K562 (cell line): ENCODE results near the gene SELENOK. TPM values are rescaled to one million over a fixed set of nuclear protein-coding genes. Genes with fewer than 3 reads are reported as not detected.

Source experiments
- ATAC-seq: fragments of 200-7000 bp; cut with Tn5 transposase; 3 replicates; pipeline ENCODE4 v1.9.1; 2020; ENCODE audit warnings: moderate library complexity
- BruUV-seq: library from RNA; stranded (reverse); fragments of 400-500 nt; replicated peaks from 2 replicates; lab custom pipeline; 2021; lab: Mats Ljungman, UMichigan
- CTCF ChIA-PET: fragments of 300-600 bp; formaldehyde crosslinking; extraction: SDS; loops from one replicate; lab custom pipeline; 2021; ENCODE audit warnings: low intra/inter-chr PET ratio; lab: Yijun Ruan, JAX
- POLR2A ChIA-PET: fragments of 300-600, 350-650 bp; sonication (Branson Sonifier 250); formaldehyde crosslinking; extraction: SDS; loops from one replicate; lab custom pipeline; 2021; ENCODE audit warnings: antibody characterized with exemption, inconsistent platforms; lab: Yijun Ruan, JAX
- DNase-seq, 4 experiments: peaks; one replicate each; pipeline versions ENCODE4 v3.0.0 to v3.0.0-alpha.2; 2011 to 2018; ENCODE audit warnings: low spot score in 3 of 4, mixed read lengths in 3 of 4; ENCODE audit errors: extremely low read depth in 1 of 4
- FAIRE-seq: peaks from 2 replicates; lab custom pipeline; 2011; peaks lifted over from hg19 to GRCh38; lab: Jason Lieb, UNC
- H2AFZ ChIP-seq: 2 replicates; pipeline ENCODE4 v1.6.0; 2011; ENCODE audit warnings: low read depth, low read length, control low read depth, inconsistent platforms
- H3K27ac ChIP-seq: fragments of 200-600 bp; 3 replicates; pipeline ENCODE4 v1.8.0; 2011; ENCODE audit warnings: low read depth, mild to moderate bottlenecking, control low read depth, inconsistent platforms, low read length, moderate library complexity, mixed read lengths; ENCODE audit errors: extremely low read depth
- H3K27me3 ChIP-seq, 2 experiments: fragments of 300-600 bp in 1 of 2; 2 replicates in 1 of 2; 3 replicates in 1 of 2; pipeline versions ENCODE4 v1.6.0 to v1.8.0; 2011; ENCODE audit warnings: inconsistent platforms in 2 of 2, low read length in 2 of 2, mild to moderate bottlenecking in 1 of 2, mixed read lengths in 1 of 2, moderate library complexity in 1 of 2; ENCODE audit not compliant: control insufficient read depth in 2 of 2, insufficient read depth in 2 of 2
- H3K36me3 ChIP-seq: fragments of 300-600 bp; 3 replicates; pipeline ENCODE4 v1.8.0; 2011; ENCODE audit warnings: mild to moderate bottlenecking, low read length, inconsistent platforms; ENCODE audit not compliant: control insufficient read depth, insufficient read depth
- H3K4me1 ChIP-seq, 2 experiments: fragments of 200-600 bp in 1 of 2; replicated peaks in 1 of 2; 2 replicates in 1 of 2; 3 replicates in 1 of 2; pipeline versions ENCODE4 v1.5.1 to v1.8.0; 2011; ENCODE audit warnings: inconsistent platforms in 2 of 2, low read length in 2 of 2, mild to moderate bottlenecking in 1 of 2, mixed read lengths in 1 of 2, moderate library complexity in 1 of 2; ENCODE audit not compliant: control insufficient read depth in 2 of 2, insufficient read depth in 2 of 2
- H3K4me2 ChIP-seq: 2 replicates; pipeline ENCODE4 v1.6.1; 2011; ENCODE audit warnings: low read length, control low read depth, inconsistent platforms, mixed read lengths; ENCODE audit not compliant: insufficient read depth
- H3K4me3 ChIP-seq: fragments of 200-600 bp; sonication (generic), shearing (Covaris generic); 2 replicates; pipeline ENCODE4 v1.5.1; 2016; ENCODE audit warnings: control low read depth, inconsistent platforms
- H3K79me2 ChIP-seq: fragments of 200-600 bp; 3 replicates; pipeline ENCODE4 v1.8.0; 2011; ENCODE audit warnings: low read length, inconsistent platforms; ENCODE audit not compliant: control insufficient read depth, insufficient read depth
- H3K9ac ChIP-seq, 2 experiments: 2 replicates each; pipeline versions ENCODE4 v1.6.0 to v1.6.1; 2011; ENCODE audit warnings: low read depth in 2 of 2, low read length in 2 of 2, control low read depth in 1 of 2, inconsistent platforms in 1 of 2, mild to moderate bottlenecking in 1 of 2, mixed read lengths in 1 of 2; ENCODE audit not compliant: insufficient read depth in 1 of 2
- H3K9me1 ChIP-seq: one replicate; pipeline ENCODE4 v1.6.0; 2011; ENCODE audit warnings: inconsistent platforms, mild to moderate bottlenecking, low read length, moderate library complexity; ENCODE audit not compliant: control insufficient read depth, insufficient read depth
- H3K9me3 ChIP-seq: replicated peaks from 2 replicates; pipeline ENCODE4 v1.5.1; 2011; ENCODE audit warnings: low read depth, low read length, inconsistent platforms; ENCODE audit not compliant: control insufficient read depth, insufficient read depth
- H4K20me1 ChIP-seq: replicated peaks from 2 replicates; pipeline ENCODE4 v1.6.1; 2011; ENCODE audit warnings: low read length, inconsistent platforms, mixed read lengths; ENCODE audit not compliant: control insufficient read depth, insufficient read depth
- ATF7 ChIP-seq: fragments of 450-650 bp; IDR thresholded peaks from 2 replicates; pipeline ENCODE4 v1.7.1; 2014; ENCODE audit warnings: mild to moderate bottlenecking, moderate library complexity
- C11orf30 ChIP-seq: fragments of 450-650 bp; IDR thresholded peaks from 2 replicates; pipeline ENCODE4 v1.6.1; 2016; ENCODE audit warnings: low read depth, mild to moderate bottlenecking
- KDM1A ChIP-seq, 2 experiments: fragments of 450-650 bp; IDR thresholded peaks; 2 replicates each; pipeline ENCODE4 v1.6.1; 2016; ENCODE audit warnings: mild to moderate bottlenecking in 2 of 2
- RFX1 ChIP-seq: fragments of 450-650 bp; IDR thresholded peaks from 2 replicates; pipeline ENCODE4 v1.6.1; 2016; ENCODE audit warnings: mild to moderate bottlenecking, moderate library complexity
- SAFB2 ChIP-seq: fragments of 200-400 bp; formaldehyde crosslinking; IDR thresholded peaks from 2 replicates; pipeline ENCODE4 v1.6.1; 2018; ENCODE audit warnings: borderline replicate concordance, low read length, low read depth, moderate library complexity; ENCODE audit not compliant: severe bottlenecking
- SUPT5H ChIP-seq: fragments of 450-650 bp; IDR thresholded peaks from 2 replicates; pipeline ENCODE4 v1.6.1; 2016
- TAL1 ChIP-seq: fragments of 450-650 bp; IDR thresholded peaks from 2 replicates; pipeline ENCODE4 v1.6.1; 2016; ENCODE audit warnings: mild to moderate bottlenecking
- ZNF316 ChIP-seq: fragments of 450-650 bp; IDR thresholded peaks from 2 replicates; pipeline ENCODE4 v1.6.1; 2016
- WGBS: fragments of 100-300 bp; shearing (Covaris generic); methylation state at CpG from one replicate; pipeline ENCODE4 v1.1.6; 2016; ENCODE audit warnings: low coverage, mixed read lengths; ENCODE audit not compliant: insufficient coverage; ENCODE audit errors: missing lambda C conversion rate; 5-methylcytosine and 5-hydroxymethylcytosine counted together
- in situ Hi-C: fragments of 300-500 bp; cut with MboI; formaldehyde crosslinking; loops from 4 replicates; pipeline ENCODE4 v1.15.0; 2018; ENCODE audit warnings: inconsistent platforms, mixed read lengths
- intact Hi-C: fragments of 100-400 bp; cut with micrococcal nuclease; formaldehyde crosslinking; loops from 2 replicates; pipeline ENCODE4 v1.14.2; 2022
- polyA plus RNA-seq, 8 experiments: library from polyadenylated mRNA; depleted of rRNA in 4 of 8; stranded (reverse) in 5 of 8; unstranded in 3 of 8; fragments of >200 nt; fragmentation: Nextera tagmentation in 2 of 8; fragmentation: Illumina TruSeq in 1 of 8; extraction: Ambion mirVana in 2 of 8; extraction: Trizol in 1 of 8; gene quantifications; 2 replicates each; pipeline versions ENCODE4 v1.2.1 to v1.2.3, GENCODE V29; 2011 to 2014; ENCODE audit warnings: inconsistent platforms in 1 of 8, missing spikeins in 1 of 8
- total RNA-seq, 7 experiments: library from RNA; depleted of rRNA in 6 of 7; stranded (reverse); fragments of >200 nt in 6 of 7; fragmentation: Illumina TruSeq in 2 of 7; extraction: Trizol in 2 of 7; gene quantifications; 2 replicates each; pipeline versions ENCODE4 v1.2.1 to v1.2.3, GENCODE V29; 2011 to 2021; ENCODE audit warnings: low replicate concordance in 1 of 7
- TF ChIP-seq, protein P1 (sequence below): sonication (generic); formaldehyde crosslinking; IDR thresholded peaks from 2 replicates; pipeline ENCODE4 v1.8.1; 2023; ENCODE audit warnings: mild to moderate bottlenecking, missing genetic modification reagents
- TF ChIP-seq, protein P2 (sequence below), 2 experiments: fragments of 450-650 bp; IDR thresholded peaks; 2 replicates each; pipeline ENCODE4 v1.6.1; 2016; ENCODE audit warnings: mild to moderate bottlenecking in 2 of 2, borderline replicate concordance in 1 of 2, low read depth in 1 of 2, moderate library complexity in 1 of 2

Gene SELENOK
- total and polyA plus RNA-seq, 9 of the 15 experiments (the other 6 are each of a cell fraction or from before 2014, with no cell fraction given), result 18.3 to 164 (median 34.8) TPM

DNA sequence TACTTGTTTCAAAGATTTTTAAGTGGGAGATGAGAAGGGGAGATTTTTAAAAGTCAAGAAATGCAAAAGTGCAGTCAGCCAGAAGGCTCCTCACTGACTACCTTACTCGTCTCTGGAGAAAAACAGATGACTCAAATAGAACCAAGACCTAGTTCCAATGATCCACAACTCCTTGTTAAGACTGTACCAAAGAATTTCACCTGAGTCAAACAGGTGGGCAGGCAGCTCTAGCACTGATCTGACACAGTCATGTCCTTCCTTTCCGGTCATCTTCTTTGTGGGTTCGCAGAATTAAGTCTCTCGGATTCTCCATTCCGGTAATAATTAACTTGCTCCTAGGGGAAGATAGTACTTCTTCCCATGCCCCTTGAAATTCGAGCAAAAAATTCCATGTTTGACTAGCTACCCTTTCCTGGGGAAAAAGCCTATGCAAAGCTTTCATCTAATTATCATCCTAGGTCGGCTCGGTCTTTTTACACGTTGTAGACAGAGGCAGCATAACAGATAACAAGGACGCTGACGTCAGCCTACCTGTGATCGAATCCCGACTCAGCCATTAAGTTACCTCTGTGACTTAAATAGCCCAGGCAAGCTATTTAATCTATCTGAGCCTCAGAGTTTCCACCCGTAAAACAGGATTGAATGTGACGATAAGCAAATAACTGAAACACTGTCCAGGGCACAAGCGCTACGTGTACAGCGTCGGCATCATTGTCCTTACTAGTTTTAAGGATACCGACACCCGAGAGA lies 758 bp downstream of the SELENOK start (continued):
- no peak for TF ChIP-seq SAFB2
- TF ChIP-seq ATF7, result peak; percentile 46
- no peak for TF ChIP-seq SUPT5H

DNA sequence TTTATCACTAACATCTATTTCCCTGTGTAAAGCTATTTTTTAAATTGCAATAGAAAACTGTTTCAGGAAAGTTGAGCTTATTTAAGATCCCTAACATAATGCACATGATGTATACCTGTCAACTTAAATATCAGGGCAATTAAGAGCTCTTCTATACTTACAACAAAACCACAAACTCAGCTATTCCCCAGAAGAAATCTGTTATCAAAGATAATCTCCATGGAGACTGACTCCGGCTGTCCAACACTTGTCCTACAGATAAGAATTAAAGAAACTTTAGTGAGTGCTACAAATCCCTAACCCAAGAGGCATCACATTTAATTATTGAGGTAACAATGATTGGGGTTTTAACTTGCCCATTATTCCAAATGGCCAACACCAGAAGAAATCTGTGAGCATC lies 3.4 kb downstream of the SELENOK start:
- Histone ChIP-seq H4K20me1 (peaks cover 13% of the 10 kb centered on the region; the same call in 1 of the 2 replicates), H3K36me3 (peaks cover 32% of the 10 kb centered on the region), H3K9me3 (no peaks in the 10 kb centered on the region), H3K27me3 (no peaks in the 10 kb centered on the region), H3K4me2 (no peak overlapping the region), H2AFZ (no peak overlapping the region), H3K27ac (no peak overlapping the region), H3K4me1 (peaks cover 0 to 11% of the 10 kb centered on the region in 2 experiments; a peak in 3 of 5 replicates), H3K4me3 (no peak overlapping the region), H3K9ac (no peak overlapping the region), H3K79me2 (peaks cover 21% of the 10 kb centered on the region), H3K9me1 (peaks cover 2% of the 10 kb centered on the region)
- WGBS, result 0% methylated on average over 1 of the region's 1 CpG
- CTCF ChIA-PET, result no interaction called here
- DNase-seq, result peak in 1 of 4 experiments; percentile 25
- POLR2A ChIA-PET, result interaction anchor here (0.6 kb wide), 1 partner anchor 31 kb away, joined by 3 read pairs; no protein-coding TSS in a partner anchor
- BruUV-seq, result no TSS peak
- intact Hi-C loops (no loop called here), in situ Hi-C loops (no loop called here)
- no peak for FAIRE-seq
- ATAC-seq, result no peak
- TF ChIP-seq TAL1, result peak; percentile 48
- peak; percentile 11; the same call in 1 of the 2 replicates for TF ChIP-seq C11orf30
- TF ChIP-seq, protein P1, sequence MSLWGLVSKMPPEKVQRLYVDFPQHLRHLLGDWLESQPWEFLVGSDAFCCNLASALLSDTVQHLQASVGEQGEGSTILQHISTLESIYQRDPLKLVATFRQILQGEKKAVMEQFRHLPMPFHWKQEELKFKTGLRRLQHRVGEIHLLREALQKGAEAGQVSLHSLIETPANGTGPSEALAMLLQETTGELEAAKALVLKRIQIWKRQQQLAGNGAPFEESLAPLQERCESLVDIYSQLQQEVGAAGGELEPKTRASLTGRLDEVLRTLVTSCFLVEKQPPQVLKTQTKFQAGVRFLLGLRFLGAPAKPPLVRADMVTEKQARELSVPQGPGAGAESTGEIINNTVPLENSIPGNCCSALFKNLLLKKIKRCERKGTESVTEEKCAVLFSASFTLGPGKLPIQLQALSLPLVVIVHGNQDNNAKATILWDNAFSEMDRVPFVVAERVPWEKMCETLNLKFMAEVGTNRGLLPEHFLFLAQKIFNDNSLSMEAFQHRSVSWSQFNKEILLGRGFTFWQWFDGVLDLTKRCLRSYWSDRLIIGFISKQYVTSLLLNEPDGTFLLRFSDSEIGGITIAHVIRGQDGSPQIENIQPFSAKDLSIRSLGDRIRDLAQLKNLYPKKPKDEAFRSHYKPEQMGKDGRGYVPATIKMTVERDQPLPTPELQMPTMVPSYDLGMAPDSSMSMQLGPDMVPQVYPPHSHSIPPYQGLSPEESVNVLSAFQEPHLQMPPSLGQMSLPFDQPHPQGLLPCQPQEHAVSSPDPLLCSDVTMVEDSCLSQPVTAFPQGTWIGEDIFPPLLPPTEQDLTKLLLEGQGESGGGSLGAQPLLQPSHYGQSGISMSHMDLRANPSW, result no peak
- TF ChIP-seq KDM1A (IDR thresholded peaks at IDR 0.05), result peak in 1 of 2 experiments; percentile 27; a peak in 1 of 4 replicates
- TF ChIP-seq, protein P2, sequence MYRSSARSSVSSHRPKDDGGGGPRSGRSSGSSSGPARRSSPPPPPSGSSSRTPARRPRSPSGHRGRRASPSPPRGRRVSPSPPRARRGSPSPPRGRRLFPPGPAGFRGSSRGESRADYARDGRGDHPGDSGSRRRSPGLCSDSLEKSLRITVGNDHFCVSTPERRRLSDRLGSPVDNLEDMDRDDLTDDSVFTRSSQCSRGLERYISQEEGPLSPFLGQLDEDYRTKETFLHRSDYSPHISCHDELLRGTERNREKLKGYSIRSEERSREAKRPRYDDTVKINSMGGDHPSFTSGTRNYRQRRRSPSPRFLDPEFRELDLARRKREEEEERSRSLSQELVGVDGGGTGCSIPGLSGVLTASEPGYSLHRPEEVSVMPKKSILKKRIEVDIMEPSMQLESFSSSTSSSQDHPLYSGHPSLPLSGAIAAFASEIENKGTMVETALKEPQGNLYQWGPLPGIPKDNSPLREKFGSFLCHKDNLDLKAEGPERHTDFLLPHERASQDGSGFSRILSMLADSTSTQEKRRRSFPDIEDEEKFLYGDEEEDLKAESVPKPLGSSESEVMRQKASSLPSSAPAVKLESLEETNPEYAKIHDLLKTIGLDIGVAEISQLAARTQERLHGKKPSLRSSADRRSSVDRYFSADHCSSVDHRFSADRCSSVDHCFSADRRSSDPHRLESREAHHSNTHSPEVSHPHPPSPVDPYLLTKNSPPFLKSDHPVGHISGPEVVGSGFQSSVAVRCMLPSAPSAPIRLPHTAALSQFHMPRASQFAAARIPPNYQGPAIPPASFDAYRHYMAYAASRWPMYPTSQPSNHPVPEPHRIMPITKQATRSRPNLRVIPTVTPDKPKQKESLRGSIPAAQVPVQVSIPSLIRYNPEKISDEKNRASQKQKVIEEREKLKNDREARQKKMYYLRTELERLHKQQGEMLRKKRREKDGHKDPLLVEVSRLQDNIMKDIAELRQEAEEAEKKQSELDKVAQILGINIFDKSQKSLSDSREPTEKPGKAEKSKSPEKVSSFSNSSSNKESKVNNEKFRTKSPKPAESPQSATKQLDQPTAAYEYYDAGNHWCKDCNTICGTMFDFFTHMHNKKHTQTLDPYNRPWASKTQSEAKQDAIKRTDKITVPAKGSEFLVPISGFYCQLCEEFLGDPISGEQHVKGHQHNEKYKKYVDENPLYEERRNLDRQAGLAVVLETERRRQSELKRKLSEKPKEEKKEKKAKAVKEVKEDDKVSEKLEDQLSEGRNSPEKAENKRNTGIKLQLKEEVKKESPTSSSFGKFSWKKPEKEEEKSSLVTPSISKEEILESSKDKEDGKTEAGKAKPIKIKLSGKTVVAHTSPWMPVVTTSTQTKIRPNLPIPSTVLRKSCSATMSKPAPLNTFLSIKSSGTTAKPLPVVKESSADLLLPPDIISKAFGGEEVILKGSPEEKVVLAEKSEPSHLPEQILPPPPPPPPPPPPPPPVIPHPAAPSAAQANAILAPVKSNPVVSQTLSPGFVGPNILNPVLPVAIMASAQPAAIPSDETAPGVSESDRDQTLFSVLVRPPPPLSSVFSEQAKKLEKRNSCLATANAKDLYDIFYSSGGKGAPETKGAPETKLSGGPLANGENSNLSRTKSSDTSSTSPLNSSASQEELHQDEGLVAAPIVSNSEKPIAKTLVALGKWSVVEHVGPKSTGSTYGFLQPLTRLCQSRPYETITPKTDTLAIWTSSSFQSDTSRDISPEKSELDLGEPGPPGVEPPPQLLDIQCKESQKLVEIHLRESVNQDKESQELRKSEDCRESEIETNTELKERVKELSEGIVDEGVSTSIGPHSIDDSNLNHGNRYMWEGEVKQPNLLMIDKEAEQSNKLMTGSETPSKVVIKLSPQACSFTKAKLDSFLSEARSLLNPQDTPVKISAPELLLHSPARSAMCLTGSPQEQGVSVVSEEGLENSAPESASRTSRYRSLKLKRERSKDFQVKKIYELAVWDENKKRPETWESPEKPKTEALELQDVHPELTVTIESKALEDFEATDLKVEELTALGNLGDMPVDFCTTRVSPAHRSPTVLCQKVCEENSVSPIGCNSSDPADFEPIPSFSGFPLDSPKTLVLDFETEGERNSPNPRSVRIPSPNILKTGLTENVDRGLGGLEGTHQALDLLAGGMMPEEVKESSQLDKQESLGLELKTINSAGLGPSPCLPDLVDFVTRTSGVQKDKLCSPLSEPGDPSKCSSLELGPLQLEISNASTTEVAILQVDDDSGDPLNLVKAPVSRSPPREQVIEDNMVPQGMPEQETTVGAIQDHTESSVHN (IDR thresholded peaks at IDR 0.05; ENCODE audit: borderline replicate concordance in 1 of 2, low read depth in 1 of 2), result no peak
- peak; percentile 69 for TF ChIP-seq RFX1
- TF ChIP-seq ZNF316, result 0 out of 2 replicates have a peak, but pooled peaks have one; percentile 19
